Osteocyte (in vitro differentiated cells): Measurements from ENCODE around the gene CBLB. TPM values are rescaled to one million over a fixed set of nuclear protein-coding genes. Genes with fewer than 3 reads are reported as not detected.
"Not testable (repeated sequence)": the region's sequence is repeated elsewhere in the genome, so short reads cannot be mapped to it uniquely, and the experiment has no call there.

Experiments used
- DNase-seq: peaks from one replicate; pipeline ENCODE4 v3.0.0; 2021; ENCODE audit warnings: mixed read lengths; ENCODE audit not compliant: unreplicated experiment; ENCODE audit errors: extremely low spot score
- H3K27ac Mint-ChIP-seq: one replicate; pipeline ENCODE4 v1.8.0; 2021; ENCODE audit warnings: mild to moderate bottlenecking, mixed read lengths; ENCODE audit not compliant: unreplicated experiment
- H3K27me3 Mint-ChIP-seq: one replicate; pipeline ENCODE4 v1.8.0; 2021; ENCODE audit warnings: mixed read lengths; ENCODE audit not compliant: unreplicated experiment
- H3K36me3 Mint-ChIP-seq: one replicate; pipeline ENCODE4 v1.8.0; 2021; ENCODE audit warnings: mixed read lengths; ENCODE audit not compliant: unreplicated experiment
- H3K4me1 Mint-ChIP-seq: one replicate; pipeline ENCODE4 v1.8.0; 2021; ENCODE audit warnings: mixed read lengths; ENCODE audit not compliant: unreplicated experiment
- H3K4me3 Mint-ChIP-seq: one replicate; pipeline ENCODE4 v1.8.0; 2021; ENCODE audit warnings: mild to moderate bottlenecking, moderate library complexity, mixed read lengths; ENCODE audit not compliant: unreplicated experiment
- H3K9me3 Mint-ChIP-seq: one replicate; pipeline ENCODE4 v1.8.0; 2021; ENCODE audit warnings: mixed read lengths; ENCODE audit not compliant: unreplicated experiment
- CTCF ChIP-seq: fragments of 200-600 bp; sonication (generic); IDR thresholded peaks from 2 replicates; pipeline ENCODE4 v1.5.0; 2021; ENCODE audit warnings: antibody characterized with exemption, mild to moderate bottlenecking, moderate library complexity
- total RNA-seq: library from RNA; stranded (reverse); gene quantifications from 2 replicates; pipeline ENCODE4 v1.2.1, GENCODE V29; 2021

CBLB gene
- total RNA-seq, 1 donor from 2014 or later: 28.8 TPM

DNA sequence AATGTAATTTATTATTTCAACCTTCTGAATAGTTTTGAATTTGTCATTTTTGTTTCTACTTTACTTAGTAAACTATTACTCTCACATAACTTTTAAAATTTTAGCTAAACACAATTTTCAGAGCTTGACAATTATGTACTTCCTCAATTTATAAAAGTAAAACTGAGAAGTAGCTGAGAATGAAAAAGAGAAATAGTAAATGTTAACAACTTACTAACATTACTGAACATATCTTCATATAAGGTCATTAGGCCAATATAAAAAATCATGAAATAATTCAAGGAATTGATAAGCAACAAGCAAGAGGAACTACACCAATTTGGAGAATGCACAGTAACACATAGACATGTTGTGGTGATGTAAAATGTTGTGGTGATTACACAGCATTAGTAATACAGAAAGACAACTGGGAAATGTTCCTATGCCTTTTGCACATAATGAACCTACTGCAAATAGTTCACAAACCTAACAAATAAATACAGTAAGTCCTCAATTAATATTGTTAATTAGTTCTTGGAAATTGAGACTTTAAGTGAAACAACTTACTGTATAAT is 137.9 kb downstream of the CBLB start:
- TF ChIP-seq CTCF: no peak
- peaks cover 18% of the 10 kb centered on the region for H3K4me1 Mint-ChIP-seq
- H3K27ac Mint-ChIP-seq: no peak overlapping the region
- H3K36me3 Mint-ChIP-seq: peaks cover 31% of the 10 kb centered on the region
- peaks cover 6% of the 10 kb centered on the region for H3K9me3 Mint-ChIP-seq
- no peaks in the 10 kb centered on the region for H3K27me3 Mint-ChIP-seq
- DNase-seq: no peak
- no peak overlapping the region for H3K4me3 Mint-ChIP-seq

GRCh38 chr3:105729667-105730066 is 139.1 kb downstream of the CBLB start:
- Mint-ChIP-seq H3K4me1 (peaks cover 18% of the 10 kb centered on the region), H3K27me3 (no peaks in the 10 kb centered on the region), H3K4me3 (no peak overlapping the region), H3K9me3 (peaks cover 6% of the 10 kb centered on the region), H3K36me3 (peaks cover 27% of the 10 kb centered on the region), H3K27ac (peak overlapping the region; percentile 58)
- TF ChIP-seq CTCF: no peak
- no peak for DNase-seq

- peaks cover 6% of the 10 kb centered on the region for H3K9me3 Mint-ChIP-seq
- H3K27ac Mint-ChIP-seq: peak overlapping the region; percentile 58
- no peak for TF ChIP-seq CTCF
- H3K27me3 Mint-ChIP-seq: no peaks in the 10 kb centered on the region
- H3K36me3 Mint-ChIP-seq: peaks cover 26% of the 10 kb centered on the region
- no peak for DNase-seq
- H3K4me3 Mint-ChIP-seq: no peak overlapping the region
- peaks cover 18% of the 10 kb centered on the region for H3K4me1 Mint-ChIP-seq
Measured at GRCh38 chr3:105728771-105729312, 140.0 kb downstream of the CBLB start.

- not testable (repeated sequence) for H3K9me3 Mint-ChIP-seq, H3K4me3 Mint-ChIP-seq, DNase-seq, H3K27ac Mint-ChIP-seq, H3K27me3 Mint-ChIP-seq
- peaks cover 23% of the 10 kb centered on the region for H3K36me3 Mint-ChIP-seq
- H3K4me1 Mint-ChIP-seq: peaks cover 18% of the 10 kb centered on the region
Measured at GRCh38 chr3:105727036-105727435, 141.8 kb downstream of the CBLB start.

DNA sequence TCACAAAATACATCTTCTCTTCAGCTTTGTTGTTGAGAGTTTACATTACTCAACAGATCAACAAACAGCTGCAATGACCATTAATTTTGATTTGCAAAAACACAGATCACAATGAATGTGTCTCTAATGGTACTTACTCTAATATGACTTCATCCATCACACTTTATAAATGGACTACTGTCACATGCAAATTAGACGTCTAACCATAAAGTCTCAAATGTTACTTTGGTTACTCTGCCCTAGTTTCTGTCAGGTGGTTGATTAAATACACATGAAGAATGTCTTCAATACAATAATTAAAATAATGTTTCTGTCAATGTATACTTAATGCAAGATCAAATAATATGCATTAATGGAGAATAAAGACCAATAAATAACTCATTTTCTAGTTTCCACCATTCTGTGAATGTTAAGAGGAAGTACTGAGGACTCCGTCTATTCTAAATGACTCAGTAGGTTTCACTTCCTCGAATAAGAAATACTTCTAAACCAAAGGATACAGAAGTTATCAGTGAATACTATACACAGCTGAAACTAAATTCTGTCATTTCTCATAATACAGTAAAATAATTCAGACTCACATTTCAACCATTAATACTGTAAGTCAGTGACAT is 145.8 kb downstream of the CBLB start:
- Mint-ChIP-seq H3K27me3 (no peaks in the 10 kb centered on the region), H3K4me3 (no peak overlapping the region), H3K36me3 (peaks cover 32% of the 10 kb centered on the region), H3K9me3 (peaks cover 4% of the 10 kb centered on the region), H3K4me1 (no peaks in the 10 kb centered on the region), H3K27ac (no peak overlapping the region)
- DNase-seq: no peak
- TF ChIP-seq CTCF: no peak
